ENCODE results near the gene CWH43. TPM values are rescaled to one million over a fixed set of nuclear protein-coding genes. Genes with fewer than 3 reads are reported as not detected.

CWH43 gene
- total RNA-seq (1 to 10 TPM; 1.5 to 4.2 TPM), polyA plus RNA-seq (under 1 TPM; 0.65 to 0.79 TPM)
- long read RNA-seq, donor 1, result 0 reads
- long read RNA-seq, donor 2, result 0 reads
- long read RNA-seq, donor 3, result 0 reads
- long read RNA-seq, donor 4, result 0 reads
- long read RNA-seq, donor 5, partial matches to known transcripts, result 0 of 1 reads
- long read RNA-seq, donor 5, other reads (novel, unspliced or antisense), result 0 of 1 reads

- no peak for ATAC-seq (ENCODE audit: insufficient read depth, low FRiP score)
- Histone ChIP-seq H3K27me3 (ENCODE audit: control insufficient read depth in 3 of 3, insufficient read depth in 3 of 3, low read length in 2 of 3) (peaks cover 8 to 32% (median 18%) of the 10 kb centered on the region in 3 donors), H3K27ac (ENCODE audit: low read depth in 1 of 2, low read length in 1 of 2) (no peak within 1 kb of the TSS), H3K36me3 (ENCODE audit: control insufficient read depth in 4 of 4, insufficient read depth in 4 of 4, low read length in 4 of 4) (no peaks in the 10 kb centered on the region), H3K4me3 (no peak within 1 kb of the TSS), H3K9me3 (ENCODE audit: control insufficient read depth in 4 of 4, insufficient read depth in 3 of 4, low read length in 3 of 4) (peaks cover 0 to 5% (median 0%) of the 10 kb centered on the region in 4 donors), H3K9ac (ENCODE audit: insufficient read depth in 1 of 2, low read length in 2 of 2) (no peak within 1 kb of the TSS), H3K4me1 (ENCODE audit: control insufficient read depth in 5 of 5, insufficient read depth in 5 of 5, low read length in 5 of 5) (peaks cover 0 to 5% (median 0%) of the 10 kb centered on the region in 5 donors)
- WGBS, 2 donors, result 5% methylated on average over 61 to 63 of the region's 63 CpGs
- DNase-seq, result no peak
- TF ChIP-seq CTCF (IDR thresholded peaks at IDR 0.05; ENCODE audit: control extremely low read depth, extremely low read depth), result no peak
These were observed at the start of gene CWH43 for GRCh38 chr4:48985976-48986653. CWH43 (plus strand) TSS chr4:48986275; CDS start chr4:48986430, 155 bp downstream.

- 78 to 95% methylated on average over 2 of the region's 2 CpGs for WGBS, 2 donors
- H3K4me3 ChIP-seq, result no peak overlapping the region
- no peak for TF ChIP-seq CTCF (IDR thresholded peaks at IDR 0.05; ENCODE audit: control extremely low read depth, extremely low read depth)
- DNase-seq, result no peak
- no peak overlapping the region for H3K27ac ChIP-seq (ENCODE audit: low read depth in 1 of 2, low read length in 1 of 2)
- peaks cover 0 to 5% (median 0%) of the 10 kb centered on the region in 4 donors for H3K9me3 ChIP-seq (ENCODE audit: control insufficient read depth in 4 of 4, insufficient read depth in 3 of 4, low read length in 3 of 4)
- no peak for ATAC-seq (ENCODE audit: insufficient read depth, low FRiP score)
- no peaks in the 10 kb centered on the region for H3K36me3 ChIP-seq (ENCODE audit: control insufficient read depth in 4 of 4, insufficient read depth in 4 of 4, low read length in 4 of 4)
- no peaks in the 10 kb centered on the region for H3K27me3 ChIP-seq (ENCODE audit: control insufficient read depth in 3 of 3, insufficient read depth in 3 of 3, low read length in 2 of 3)
- no peak overlapping the region for H3K9ac ChIP-seq (ENCODE audit: insufficient read depth in 1 of 2, low read length in 2 of 2)
- H3K4me1 ChIP-seq (ENCODE audit: control insufficient read depth in 5 of 5, insufficient read depth in 5 of 5, low read length in 5 of 5), result no peaks in the 10 kb centered on the region
These were observed 49.0 kb upstream of the CWH43 start for GRCh38 chr4:48937033-48937432.

- Histone ChIP-seq H3K27ac (ENCODE audit: low read depth in 1 of 2, low read length in 1 of 2) (no peak overlapping the region), H3K9me3 (ENCODE audit: control insufficient read depth in 4 of 4, insufficient read depth in 3 of 4, low read length in 3 of 4) (peaks cover 0 to 5% (median 0%) of the 10 kb centered on the region in 4 donors), H3K36me3 (ENCODE audit: control insufficient read depth in 4 of 4, insufficient read depth in 4 of 4, low read length in 4 of 4) (no peaks in the 10 kb centered on the region), H3K4me3 (no peak overlapping the region), H3K4me1 (ENCODE audit: control insufficient read depth in 5 of 5, insufficient read depth in 5 of 5, low read length in 5 of 5) (no peaks in the 10 kb centered on the region), H3K9ac (ENCODE audit: insufficient read depth in 1 of 2, low read length in 2 of 2) (no peak overlapping the region), H3K27me3 (ENCODE audit: control insufficient read depth in 3 of 3, insufficient read depth in 3 of 3, low read length in 2 of 3) (no peaks in the 10 kb centered on the region)
- no peak for TF ChIP-seq CTCF (IDR thresholded peaks at IDR 0.05; ENCODE audit: control extremely low read depth, extremely low read depth)
- DNase-seq (no peak), ATAC-seq (ENCODE audit: insufficient read depth, low FRiP score) (no peak)
- WGBS, 2 donors, result 83 to 84% methylated on average over 3 of the region's 3 CpGs
These were observed 47.2 kb upstream of the CWH43 start for GRCh38 chr4:48938831-48939230.
